ENCODE data around the gene CORO6. TPM values are rescaled to one million over a fixed set of nuclear protein-coding genes. Genes with fewer than 3 reads are reported as not detected.

The CORO6 gene
- total RNA-seq, 5 donors from 2014 or later (not counting 1 experiment from before 2014, with no cell fraction given) = 2.4 to 4.1 (median 3.6) TPM

DNA sequence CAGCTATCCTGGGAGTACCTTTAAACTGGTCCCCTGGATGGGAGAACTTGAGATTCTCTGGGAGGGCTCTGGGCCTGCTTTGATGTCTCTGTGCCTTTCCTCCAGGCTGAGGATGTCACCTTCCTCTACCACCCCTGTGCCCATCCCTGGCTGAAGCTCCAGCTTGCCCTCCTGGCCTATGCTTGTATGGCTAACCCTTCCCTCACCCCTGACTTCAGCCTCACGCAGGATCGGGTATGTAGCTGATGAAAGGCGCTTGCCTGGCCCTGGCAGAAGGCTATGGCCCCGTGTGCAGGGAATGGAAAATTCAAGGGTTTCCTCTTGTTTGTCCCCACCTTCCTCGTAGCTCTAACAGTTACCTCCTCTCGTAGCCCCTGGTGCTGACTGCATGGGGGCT, 51.2 kb downstream of the CORO6 start:
- POLR2A ChIA-PET = no interaction called here
- ATAC-seq (replicated peaks in 1 of 4) (no peak), DNase-seq (peak in 2 of 35 experiments; percentile 5)
- no CpG with 5 or more reads among the region's 6 CpGs for WGBS (ENCODE audit: insufficient coverage)
- Mint-ChIP-seq H3K4me3 (peak overlapping the region in 1 of 3 donors; percentile 53), H3K27ac (no peak overlapping the region), H3K36me3 (peaks cover 3% of the 10 kb centered on the region), H3K27me3 (no peaks in the 10 kb centered on the region), H3K9me3 (no peaks in the 10 kb centered on the region), H3K4me1 (peaks cover 12 to 20% (median 16%) of the 10 kb centered on the region in 3 donors)
- no peaks in the 10 kb centered on the region for H3K9me3 ChIP-seq
- peaks cover 18 to 38% of the 10 kb centered on the region in 2 donors for H3K36me3 ChIP-seq (ENCODE audit: control insufficient read depth in 2 of 2, extremely low read depth in 1 of 2, insufficient read depth in 1 of 2, low read length in 1 of 2)
- H3K4me1 ChIP-seq (ENCODE audit: control insufficient read depth in 1 of 2, extremely low read depth in 1 of 2, insufficient read depth in 2 of 2, low read length in 2 of 2) = peaks cover 9 to 30% of the 10 kb centered on the region in 2 experiments
- CTCF ChIA-PET = interaction anchor here in 1 of 2 donors (0.6 to 2.3 kb wide), 4 partner anchors 35 to 361 kb away, joined by 3 to 6 read pairs (median 4); no protein-coding TSS in a partner anchor
- no peak overlapping the region for H3K27ac ChIP-seq (ENCODE audit: low read length)
- H3K27me3 ChIP-seq (replicated peaks in 1 of 2; ENCODE audit: control insufficient read depth in 2 of 2, extremely low read depth in 1 of 2, insufficient read depth in 2 of 2, low read length in 1 of 2) = no peaks in the 10 kb centered on the region
- no peak overlapping the region for H3K4me3 ChIP-seq (ENCODE audit: control insufficient read depth in 1 of 2, extremely low read depth in 1 of 2, low read length in 1 of 2)

DNA sequence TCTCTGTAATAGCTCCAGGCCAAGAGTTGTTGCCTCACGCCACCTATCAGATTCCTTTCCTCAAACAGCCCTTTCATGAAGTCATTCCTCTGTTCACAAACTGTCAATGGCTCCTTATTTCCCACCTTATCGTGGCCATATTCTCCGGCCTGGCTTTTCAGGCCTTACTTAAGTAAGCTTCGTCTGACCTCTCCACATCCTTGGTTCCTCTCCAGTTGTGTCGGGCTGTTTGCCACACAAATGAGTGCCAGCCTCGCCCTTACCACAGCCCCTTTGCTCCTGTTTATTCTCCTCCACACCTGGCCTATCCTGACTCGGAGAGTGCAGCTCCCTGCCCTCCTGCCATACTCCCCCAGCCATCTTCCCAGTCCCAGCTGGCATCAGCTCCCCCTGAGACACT, 52.2 kb downstream of the CORO6 start:
- ChIA-PET POLR2A (interaction anchor here (0.5 to 0.6 kb wide), 2 partner anchors 35 to 1018 kb away, joined by 3 read pairs; no protein-coding TSS in a partner anchor), CTCF (interaction anchor here (0.6 to 2.3 kb wide), 7 partner anchors 8 to 356 kb away, joined by 3 to 6 read pairs (median 3); no protein-coding TSS in a partner anchor)
- WGBS (ENCODE audit: insufficient coverage) = 98% methylated on average over 6 of the region's 7 CpGs
- Mint-ChIP-seq H3K9me3 (no peaks in the 10 kb centered on the region), H3K27me3 (no peaks in the 10 kb centered on the region), H3K27ac (peak overlapping the region; percentile 54 to 77), H3K36me3 (peaks cover 3% of the 10 kb centered on the region), H3K4me3 (peak overlapping the region; percentile 13 to 53 (median 42)), H3K4me1 (peaks cover 18 to 26% (median 23%) of the 10 kb centered on the region in 3 donors)
- peak in 2 of 35 experiments; percentile 2 to 7 for DNase-seq
- no peak overlapping the region for H3K4me3 ChIP-seq (ENCODE audit: control insufficient read depth in 1 of 2, extremely low read depth in 1 of 2, low read length in 1 of 2)
- H3K36me3 ChIP-seq (ENCODE audit: control insufficient read depth in 2 of 2, extremely low read depth in 1 of 2, insufficient read depth in 1 of 2, low read length in 1 of 2) = peaks cover 10 to 28% of the 10 kb centered on the region in 2 donors
- no peak for ATAC-seq (replicated peaks in 1 of 4)
- H3K4me1 ChIP-seq (ENCODE audit: control insufficient read depth in 1 of 2, extremely low read depth in 1 of 2, insufficient read depth in 2 of 2, low read length in 2 of 2) = peaks cover 11 to 39% of the 10 kb centered on the region in 2 experiments
- H3K9me3 ChIP-seq = no peaks in the 10 kb centered on the region
- no peak overlapping the region for H3K27ac ChIP-seq (ENCODE audit: low read length)
- H3K27me3 ChIP-seq (replicated peaks in 1 of 2; ENCODE audit: control insufficient read depth in 2 of 2, extremely low read depth in 1 of 2, insufficient read depth in 2 of 2, low read length in 1 of 2) = no peaks in the 10 kb centered on the region

DNA sequence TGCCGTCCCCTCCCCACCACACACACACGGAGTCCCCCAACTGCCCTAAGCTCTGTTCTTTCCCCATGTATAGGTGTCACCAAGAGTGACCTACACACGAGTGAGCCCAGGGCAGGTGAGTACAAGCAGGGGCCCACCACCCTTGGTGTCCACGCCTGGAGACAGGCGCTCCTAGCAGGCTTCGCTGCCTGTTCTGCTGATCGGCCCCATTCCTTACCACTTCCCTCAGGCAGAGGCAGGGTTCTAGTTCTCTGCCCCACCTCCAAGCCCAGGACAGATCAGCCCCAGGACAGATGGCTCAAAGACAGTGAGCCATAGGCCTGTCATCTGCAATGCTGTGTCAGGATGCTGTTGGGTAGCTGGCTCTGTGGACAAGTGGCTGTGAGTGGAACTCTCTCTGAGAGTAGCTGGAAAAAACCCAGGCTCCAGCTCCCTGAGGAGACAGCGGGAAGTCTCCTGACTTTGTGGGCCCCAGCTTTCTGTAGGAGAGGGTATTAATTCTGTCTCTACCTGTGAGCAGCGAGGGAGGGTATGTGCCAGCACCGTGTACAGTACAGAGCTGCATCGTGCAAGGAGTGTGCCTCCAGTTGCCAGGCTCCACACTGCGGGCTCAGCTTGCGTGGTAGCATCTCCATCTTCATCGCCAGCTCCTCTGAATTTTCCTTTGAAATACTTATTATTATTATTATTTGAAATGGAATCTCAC, 53.3 kb downstream of the CORO6 start:
- Mint-ChIP-seq H3K4me1 (peaks cover 24 to 34% (median 27%) of the 10 kb centered on the region in 3 donors), H3K36me3 (no peaks in the 10 kb centered on the region), H3K4me3 (peak overlapping the region; percentile 79 to 88 (median 84)), H3K27me3 (no peaks in the 10 kb centered on the region), H3K9me3 (no peaks in the 10 kb centered on the region), H3K27ac (peak overlapping the region; percentile 82 to 88)
- peak overlapping the region; percentile 61 to 75 for H3K4me3 ChIP-seq (ENCODE audit: control insufficient read depth in 1 of 2, extremely low read depth in 1 of 2, low read length in 1 of 2)
- ChIA-PET POLR2A (interaction anchor here in 1 of 2 donors (0.5 kb wide), 1 partner anchor 179 kb away, joined by 3 read pairs; no protein-coding TSS in a partner anchor), CTCF (interaction anchor here in 1 of 2 donors (0.6 to 0.8 kb wide), 3 partner anchors 38 to 357 kb away, joined by 3 to 6 read pairs (median 3); no protein-coding TSS in a partner anchor)
- ATAC-seq (replicated peaks in 1 of 4) (no peak), DNase-seq (peak in 2 of 35 experiments; percentile 6 to 11)
- H3K4me1 ChIP-seq (ENCODE audit: control insufficient read depth in 1 of 2, extremely low read depth in 1 of 2, insufficient read depth in 2 of 2, low read length in 2 of 2) = peaks cover 13 to 51% of the 10 kb centered on the region in 2 experiments
- H3K27me3 ChIP-seq (replicated peaks in 1 of 2; ENCODE audit: control insufficient read depth in 2 of 2, extremely low read depth in 1 of 2, insufficient read depth in 2 of 2, low read length in 1 of 2) = no peaks in the 10 kb centered on the region
- peak overlapping the region; percentile 63 for H3K27ac ChIP-seq (ENCODE audit: low read length)
- 80% methylated on average over 10 of the region's 14 CpGs for WGBS (ENCODE audit: insufficient coverage)
- no peaks in the 10 kb centered on the region for H3K9me3 ChIP-seq
- peaks cover 2 to 17% of the 10 kb centered on the region in 2 donors for H3K36me3 ChIP-seq (ENCODE audit: control insufficient read depth in 2 of 2, extremely low read depth in 1 of 2, insufficient read depth in 1 of 2, low read length in 1 of 2)

DNA sequence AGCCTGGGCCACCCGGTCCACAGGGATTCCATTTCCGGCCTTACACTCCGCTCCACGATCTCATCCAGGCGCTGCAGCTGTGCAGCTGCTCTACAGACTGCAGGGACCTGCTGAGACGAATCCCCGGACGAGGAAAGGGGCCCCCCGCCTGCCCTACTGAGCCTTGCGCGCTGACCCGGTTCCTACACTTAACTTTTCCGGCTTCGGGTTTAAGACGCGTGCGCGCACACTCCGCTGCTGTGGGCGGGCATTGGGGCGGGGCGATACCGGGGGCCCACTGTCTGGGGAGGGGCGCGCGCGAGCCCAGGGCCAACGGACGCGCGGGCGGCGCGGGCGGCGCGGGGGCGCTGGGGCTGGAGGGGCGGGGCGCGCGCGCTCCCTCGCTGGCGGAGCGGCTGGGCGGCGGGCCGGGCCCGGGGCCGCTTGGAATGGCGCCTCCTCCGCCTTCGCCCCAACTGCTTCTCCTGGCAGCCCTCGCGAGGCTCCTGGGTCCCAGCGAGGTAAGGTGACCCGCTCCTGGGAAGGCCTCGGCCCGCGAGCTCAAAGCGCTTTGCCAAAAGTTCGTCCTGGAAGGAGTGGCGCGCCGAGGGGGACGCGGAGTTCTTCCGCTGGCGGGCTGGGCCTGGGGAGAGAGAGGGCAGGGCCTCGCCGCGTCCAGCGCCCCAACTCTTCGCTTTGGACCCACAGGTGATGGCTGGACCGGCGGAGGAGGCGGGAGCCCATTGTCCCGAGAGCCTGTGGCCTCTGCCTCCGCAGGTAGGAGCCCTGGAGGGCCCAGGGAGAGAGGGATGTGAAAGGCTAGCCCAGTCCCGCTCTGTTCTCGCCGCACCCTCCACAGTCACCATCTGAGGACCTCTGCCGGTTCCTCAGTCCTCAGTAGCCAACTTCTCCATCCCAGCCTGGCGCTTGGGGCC, 54.1 kb downstream of the CORO6 start, which contains the start of gene TP53I13:
Gene TP53I13, plus strand, starts transcription at position 371 of the 914 bp plus-strand sequence. Its CDS starts 58 bp downstream, at position 429.
- H3K27ac ChIP-seq (ENCODE audit: low read length) = peak within 1 kb of the TSS; percentile 72
- no peaks in the 10 kb centered on the region for H3K9me3 Mint-ChIP-seq
- peaks cover 13 to 59% of the 10 kb centered on the region in 2 experiments for H3K4me1 ChIP-seq (ENCODE audit: control insufficient read depth in 1 of 2, extremely low read depth in 1 of 2, insufficient read depth in 2 of 2, low read length in 2 of 2)
- WGBS (ENCODE audit: insufficient coverage) = 5% methylated on average over 84 of the region's 85 CpGs
- CTCF ChIA-PET = interaction anchor here in 1 of 2 donors (0.6 to 1.8 kb wide), 3 partner anchors 19 to 910 kb away, joined by 3 to 6 read pairs (median 3); partner anchors contain the start of gene SSH2
- peaks cover 0 to 10% of the 10 kb centered on the region in 2 donors for H3K36me3 ChIP-seq (ENCODE audit: control insufficient read depth in 2 of 2, extremely low read depth in 1 of 2, insufficient read depth in 1 of 2, low read length in 1 of 2)
- peak within 1 kb of the TSS; percentile 88 to 94 (median 94) for H3K4me3 Mint-ChIP-seq
- peak within 1 kb of the TSS; percentile 95 to 96 for H3K27ac Mint-ChIP-seq
- peaks cover 24 to 41% (median 34%) of the 10 kb centered on the region in 3 donors for H3K4me1 Mint-ChIP-seq
- ATAC-seq (replicated peaks in 1 of 4) = peak; percentile 64 to 71 (median 67)
- DNase-seq = peak; percentile 62 to 93 (median 76)
- no peaks in the 10 kb centered on the region for H3K27me3 ChIP-seq (replicated peaks in 1 of 2; ENCODE audit: control insufficient read depth in 2 of 2, extremely low read depth in 1 of 2, insufficient read depth in 2 of 2, low read length in 1 of 2)
- H3K36me3 Mint-ChIP-seq = no peaks in the 10 kb centered on the region
- peak within 1 kb of the TSS; percentile 75 to 81 for H3K4me3 ChIP-seq (ENCODE audit: control insufficient read depth in 1 of 2, extremely low read depth in 1 of 2, low read length in 1 of 2)
- no peaks in the 10 kb centered on the region for H3K27me3 Mint-ChIP-seq
- no peaks in the 10 kb centered on the region for H3K9me3 ChIP-seq
- POLR2A ChIA-PET = interaction anchor here in 1 of 2 donors (0.5 to 0.6 kb wide), 2 partner anchors 292 to 1246 kb away, joined by 4 to 8 read pairs; no protein-coding TSS in a partner anchor

DNA sequence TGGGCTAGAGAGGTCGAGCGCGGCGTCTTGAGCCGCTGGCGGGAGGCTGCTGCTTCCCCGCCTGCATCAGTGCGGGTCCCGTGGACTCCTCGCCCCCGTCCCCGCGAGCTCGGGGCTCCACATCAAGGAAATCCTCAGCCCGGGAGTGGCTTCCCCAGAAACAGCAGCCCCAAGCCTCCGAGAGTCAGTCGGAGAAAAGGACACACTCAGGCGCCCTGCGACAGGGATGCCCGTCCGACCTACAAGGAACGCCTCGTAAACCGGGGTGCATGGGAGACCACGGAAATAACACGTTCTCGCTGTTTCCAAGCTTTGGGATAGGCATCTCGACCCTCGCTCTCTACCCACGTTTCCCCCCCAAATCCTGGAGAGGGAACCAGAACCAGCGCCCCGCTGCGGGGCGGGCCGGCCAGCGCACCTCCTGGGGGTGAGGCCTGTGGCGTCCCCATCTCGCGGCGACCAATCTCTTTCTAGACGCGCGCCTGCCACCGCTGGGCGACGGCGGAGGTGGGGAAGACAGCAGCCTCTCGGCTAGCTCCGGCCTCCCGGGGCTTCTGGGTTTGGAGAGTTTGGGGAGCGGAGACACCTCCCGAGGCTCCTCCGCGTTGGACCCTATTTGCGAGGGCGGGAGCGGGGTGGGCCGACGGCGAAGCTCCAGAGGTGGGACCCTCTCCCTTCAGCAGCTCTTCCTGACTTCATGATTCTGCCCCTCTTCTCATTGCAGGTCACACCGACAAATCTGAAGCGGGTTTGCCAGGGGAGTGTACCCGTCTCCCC, 55.0 kb downstream of the CORO6 start:
- under 1% methylated on average over 33 of the region's 63 CpGs for WGBS (ENCODE audit: insufficient coverage)
- Mint-ChIP-seq H3K36me3 (no peaks in the 10 kb centered on the region), H3K4me1 (peaks cover 24 to 42% (median 37%) of the 10 kb centered on the region in 3 donors), H3K27me3 (no peaks in the 10 kb centered on the region), H3K4me3 (peak overlapping the region; percentile 88 to 94 (median 94)), H3K27ac (peak overlapping the region; percentile 95 to 96), H3K9me3 (no peaks in the 10 kb centered on the region)
- ChIA-PET POLR2A (interaction anchor here in 1 of 2 donors (0.5 to 0.6 kb wide), 2 partner anchors 293 to 1247 kb away, joined by 4 to 8 read pairs; no protein-coding TSS in a partner anchor), CTCF (interaction anchor here (0.5 to 1.8 kb wide), 5 partner anchors 20 to 378 kb away, joined by 3 to 6 read pairs (median 4); partner anchors contain the start of gene SSH2 (in 1 of the 2))
- peak; percentile 41 to 83 (median 64) for DNase-seq
- Histone ChIP-seq H3K4me1 (ENCODE audit: control insufficient read depth in 1 of 2, extremely low read depth in 1 of 2, insufficient read depth in 2 of 2, low read length in 2 of 2) (peaks cover 13 to 63% of the 10 kb centered on the region in 2 experiments), H3K9me3 (no peaks in the 10 kb centered on the region), H3K27ac (ENCODE audit: low read length) (peak overlapping the region; percentile 72), H3K36me3 (ENCODE audit: control insufficient read depth in 2 of 2, extremely low read depth in 1 of 2, insufficient read depth in 1 of 2, low read length in 1 of 2) (peaks cover 0 to 6% of the 10 kb centered on the region in 2 donors), H3K4me3 (ENCODE audit: control insufficient read depth in 1 of 2, extremely low read depth in 1 of 2, low read length in 1 of 2) (peak overlapping the region; percentile 75 to 81), H3K27me3 (replicated peaks in 1 of 2; ENCODE audit: control insufficient read depth in 2 of 2, extremely low read depth in 1 of 2, insufficient read depth in 2 of 2, low read length in 1 of 2) (no peaks in the 10 kb centered on the region)
- ATAC-seq (replicated peaks in 1 of 4) = peak; percentile 60 to 69 (median 64)

All from T-cell (primary cell).